Dendritic cell treated with granulocyte-macrophage colony-stimulating factor and Interleukin-4, amounts not matched to agents 40 ng/mL and 50 ng/mL, for 4 days (primary cell): ENCODE measurements around the gene DAAM1.
A peak's percentile ranks its signal among the peaks of the same experiment; 100 is the strongest.

Source experiments
- H3K27ac Mint-ChIP-seq: one replicate; pipeline ENCODE4 v1.8.0; 2022; ENCODE audit warnings: mild to moderate bottlenecking, mixed read lengths
- H3K27me3 Mint-ChIP-seq: one replicate; pipeline ENCODE4 v1.8.0; 2022; ENCODE audit warnings: mild to moderate bottlenecking, mixed read lengths
- H3K36me3 Mint-ChIP-seq: one replicate; pipeline ENCODE4 v1.8.0; 2022; ENCODE audit warnings: low read depth, mixed read lengths
- H3K4me1 Mint-ChIP-seq: one replicate; pipeline ENCODE4 v1.8.0; 2022; ENCODE audit warnings: low read depth, mixed read lengths
- H3K4me3 Mint-ChIP-seq: one replicate; pipeline ENCODE4 v1.8.0; 2022; ENCODE audit warnings: mild to moderate bottlenecking, moderate library complexity, mixed read lengths
- H3K9me3 Mint-ChIP-seq: one replicate; pipeline ENCODE4 v1.8.0; 2022; ENCODE audit warnings: mixed read lengths
- intact Hi-C: fragments of 100-400 bp; cut with micrococcal nuclease; formaldehyde crosslinking; loops from one replicate; pipeline ENCODE4 v1.15.0; 2022

Gene DAAM1

GRCh38 chr14:59267046-59267445, 78.6 kb downstream of the DAAM1 start:
- H3K36me3 Mint-ChIP-seq, result peaks cover 52% of the 10 kb centered on the region
- no peaks in the 10 kb centered on the region for H3K27me3 Mint-ChIP-seq
- H3K4me3 Mint-ChIP-seq, result no peak overlapping the region
- no peaks in the 10 kb centered on the region for H3K9me3 Mint-ChIP-seq
- intact Hi-C loops, result no loop called here
- peaks cover 33% of the 10 kb centered on the region for H3K4me1 Mint-ChIP-seq
- H3K27ac Mint-ChIP-seq, result no peak overlapping the region

GRCh38 chr14:59268011-59268410, 79.5 kb downstream of the DAAM1 start:
- no peaks in the 10 kb centered on the region for H3K27me3 Mint-ChIP-seq
- intact Hi-C loops, result no loop called here
- no peaks in the 10 kb centered on the region for H3K9me3 Mint-ChIP-seq
- peaks cover 28% of the 10 kb centered on the region for H3K4me1 Mint-ChIP-seq
- peaks cover 52% of the 10 kb centered on the region for H3K36me3 Mint-ChIP-seq
- no peak overlapping the region for H3K27ac Mint-ChIP-seq
- H3K4me3 Mint-ChIP-seq, result no peak overlapping the region

- H3K27ac Mint-ChIP-seq, result no peak overlapping the region
- no peaks in the 10 kb centered on the region for H3K27me3 Mint-ChIP-seq
- H3K4me3 Mint-ChIP-seq, result no peak overlapping the region
- no peaks in the 10 kb centered on the region for H3K9me3 Mint-ChIP-seq
- H3K4me1 Mint-ChIP-seq, result peaks cover 20% of the 10 kb centered on the region
- H3K36me3 Mint-ChIP-seq, result peaks cover 45% of the 10 kb centered on the region
- intact Hi-C loops, result no loop called here
These were observed 80.4 kb downstream of the DAAM1 start for GRCh38 chr14:59268858-59269257.

GRCh38 chr14:59269466-59269865, 81.0 kb downstream of the DAAM1 start:
- H3K36me3 Mint-ChIP-seq, result peaks cover 44% of the 10 kb centered on the region
- peaks cover 19% of the 10 kb centered on the region for H3K4me1 Mint-ChIP-seq
- H3K27ac Mint-ChIP-seq, result no peak overlapping the region
- intact Hi-C loops, result no loop called here
- no peaks in the 10 kb centered on the region for H3K27me3 Mint-ChIP-seq
- H3K4me3 Mint-ChIP-seq, result no peak overlapping the region
- H3K9me3 Mint-ChIP-seq, result no peaks in the 10 kb centered on the region

GRCh38 chr14:59271256-59271655, 82.8 kb downstream of the DAAM1 start:
- Mint-ChIP-seq H3K4me3 (no peak overlapping the region), H3K27ac (no peak overlapping the region), H3K4me1 (peaks cover 22% of the 10 kb centered on the region), H3K27me3 (no peaks in the 10 kb centered on the region), H3K36me3 (peaks cover 26% of the 10 kb centered on the region), H3K9me3 (no peaks in the 10 kb centered on the region)
- intact Hi-C loops, result no loop called here

GRCh38 chr14:59271734-59272133, 83.3 kb downstream of the DAAM1 start:
- Mint-ChIP-seq H3K4me3 (no peak overlapping the region), H3K36me3 (peaks cover 25% of the 10 kb centered on the region), H3K4me1 (peaks cover 27% of the 10 kb centered on the region), H3K27me3 (no peaks in the 10 kb centered on the region), H3K9me3 (no peaks in the 10 kb centered on the region), H3K27ac (no peak overlapping the region)
- intact Hi-C loops, result no loop called here

GRCh38 chr14:59272633-59273032, 84.2 kb downstream of the DAAM1 start:
- Mint-ChIP-seq H3K27me3 (no peaks in the 10 kb centered on the region), H3K4me3 (no peak overlapping the region), H3K9me3 (no peaks in the 10 kb centered on the region), H3K4me1 (peaks cover 27% of the 10 kb centered on the region), H3K27ac (no peak overlapping the region), H3K36me3 (peaks cover 23% of the 10 kb centered on the region)
- intact Hi-C loops, result no loop called here

- H3K9me3 Mint-ChIP-seq, result no peaks in the 10 kb centered on the region
- intact Hi-C loops, result no loop called here
These were observed 85.3 kb downstream of the DAAM1 start for GRCh38 chr14:59273737-59274136.

GRCh38 chr14:59274991-59275391, 86.5 kb downstream of the DAAM1 start:
- no peaks in the 10 kb centered on the region for H3K36me3 Mint-ChIP-seq
- H3K27me3 Mint-ChIP-seq, result no peaks in the 10 kb centered on the region
- no peaks in the 10 kb centered on the region for H3K9me3 Mint-ChIP-seq
- peak overlapping the region; percentile 20 for H3K27ac Mint-ChIP-seq
- intact Hi-C loops, result no loop called here
- no peak overlapping the region for H3K4me3 Mint-ChIP-seq
- peaks cover 26% of the 10 kb centered on the region for H3K4me1 Mint-ChIP-seq

More at GRCh38 chr14:59273737-59274136, 85.3 kb downstream of the DAAM1 start:
- Mint-ChIP-seq H3K27ac (no peak overlapping the region), H3K4me1 (peaks cover 29% of the 10 kb centered on the region), H3K4me3 (no peak overlapping the region), H3K36me3 (peaks cover 12% of the 10 kb centered on the region), H3K27me3 (no peaks in the 10 kb centered on the region)

- H3K27me3 Mint-ChIP-seq, result no peaks in the 10 kb centered on the region
- H3K9me3 Mint-ChIP-seq, result no peaks in the 10 kb centered on the region
- no peak overlapping the region for H3K4me3 Mint-ChIP-seq
- H3K4me1 Mint-ChIP-seq, result peaks cover 26% of the 10 kb centered on the region
- intact Hi-C loops, result no loop called here
- H3K36me3 Mint-ChIP-seq, result peaks cover under 1% of the 10 kb centered on the region
- peak overlapping the region; percentile 20 for H3K27ac Mint-ChIP-seq
These were observed 87.2 kb downstream of the DAAM1 start for GRCh38 chr14:59275668-59276067.

- no peaks in the 10 kb centered on the region for H3K9me3 Mint-ChIP-seq
- intact Hi-C loops, result no loop called here
These were observed 87.8 kb downstream of the DAAM1 start for GRCh38 chr14:59276235-59276634.

GRCh38 chr14:59277659-59278058, 89.2 kb downstream of the DAAM1 start:
- intact Hi-C loops, result no loop called here
- H3K27me3 Mint-ChIP-seq, result no peaks in the 10 kb centered on the region

More at GRCh38 chr14:59276235-59276634, 87.8 kb downstream of the DAAM1 start:
- Mint-ChIP-seq H3K4me1 (peaks cover 26% of the 10 kb centered on the region), H3K36me3 (peaks cover 6% of the 10 kb centered on the region), H3K27me3 (no peaks in the 10 kb centered on the region), H3K4me3 (no peak overlapping the region), H3K27ac (no peak overlapping the region)

GRCh38 chr14:59278111-59278510, 89.6 kb downstream of the DAAM1 start:
- no peak overlapping the region for H3K4me3 Mint-ChIP-seq
- H3K9me3 Mint-ChIP-seq, result no peaks in the 10 kb centered on the region
- intact Hi-C loops, result no loop called here
- no peaks in the 10 kb centered on the region for H3K27me3 Mint-ChIP-seq
- no peak overlapping the region for H3K27ac Mint-ChIP-seq
- peaks cover 7% of the 10 kb centered on the region for H3K36me3 Mint-ChIP-seq
- H3K4me1 Mint-ChIP-seq, result peaks cover 34% of the 10 kb centered on the region

More at GRCh38 chr14:59277659-59278058, 89.2 kb downstream of the DAAM1 start:
- Mint-ChIP-seq H3K9me3 (no peaks in the 10 kb centered on the region), H3K36me3 (peaks cover 7% of the 10 kb centered on the region), H3K4me1 (peaks cover 34% of the 10 kb centered on the region), H3K4me3 (no peak overlapping the region), H3K27ac (no peak overlapping the region)

- intact Hi-C loops, result no loop called here
- Mint-ChIP-seq H3K4me1 (peaks cover 33% of the 10 kb centered on the region), H3K27me3 (no peaks in the 10 kb centered on the region), H3K9me3 (peaks cover 21% of the 10 kb centered on the region), H3K36me3 (peaks cover 7% of the 10 kb centered on the region), H3K27ac (no peak overlapping the region), H3K4me3 (no peak overlapping the region)
These were observed 92.5 kb downstream of the DAAM1 start for GRCh38 chr14:59280961-59281360.

- Mint-ChIP-seq H3K4me1 (peaks cover 26% of the 10 kb centered on the region), H3K36me3 (peaks cover 7% of the 10 kb centered on the region), H3K27ac (no peak overlapping the region), H3K4me3 (no peak overlapping the region), H3K9me3 (peaks cover 26% of the 10 kb centered on the region), H3K27me3 (no peaks in the 10 kb centered on the region)
- intact Hi-C loops, result no loop called here
These were observed 93.3 kb downstream of the DAAM1 start for GRCh38 chr14:59281609-59282377.
